DND-41 (cell line): Measurements from ENCODE around the gene KLHL1.

Experiments used
- ATAC-seq: fragments of 200-7000 bp; cut with Tn5 transposase; 3 replicates; pipeline ENCODE4 v1.9.1; 2021; ENCODE audit warnings: low read depth; ENCODE audit not compliant: insufficient read depth
- DNase-seq: peaks from one replicate; pipeline ENCODE4 v3.0.0-alpha.2; 2020
- H2AFZ ChIP-seq: 2 replicates; pipeline ENCODE4 v1.6.0; 2012; ENCODE audit warnings: low read depth, low read length
- H3K27ac ChIP-seq: 2 replicates; pipeline ENCODE4 v1.5.1; 2012; ENCODE audit warnings: low read length, inconsistent platforms
- H3K27me3 ChIP-seq: fragments of 200-600 bp; sonication (generic); 2 replicates; pipeline ENCODE4 v1.6.0; 2012; ENCODE audit warnings: low read length, mild to moderate bottlenecking, inconsistent platforms; ENCODE audit not compliant: insufficient read depth, poor library complexity
- H3K36me3 ChIP-seq: 2 replicates; pipeline ENCODE4 v1.5.1; 2012; ENCODE audit warnings: low read length, inconsistent platforms; ENCODE audit not compliant: insufficient read depth
- H3K4me1 ChIP-seq: 2 replicates; pipeline ENCODE4 v1.5.1; 2012; ENCODE audit warnings: mild to moderate bottlenecking, low read length; ENCODE audit not compliant: insufficient read depth
- H3K4me2 ChIP-seq: 2 replicates; pipeline ENCODE4 v1.6.0; 2012; ENCODE audit warnings: mild to moderate bottlenecking, moderate library complexity, low read length, inconsistent platforms; ENCODE audit not compliant: insufficient read depth
- H3K4me3 ChIP-seq, 2 experiments: fragments of 200-600 bp in 1 of 2; shearing (Covaris generic) in 1 of 2; 2 replicates each; pipeline ENCODE4 v1.5.1; 2012 to 2016; ENCODE audit warnings: inconsistent platforms in 2 of 2, low read length in 2 of 2, mild to moderate bottlenecking in 2 of 2, low read depth in 1 of 2, moderate library complexity in 1 of 2
- H3K79me2 ChIP-seq: 2 replicates; pipeline ENCODE4 v1.6.0; 2012; ENCODE audit warnings: low read length, inconsistent platforms; ENCODE audit not compliant: insufficient read depth
- H3K9ac ChIP-seq: 2 replicates; pipeline ENCODE4 v1.6.0; 2012; ENCODE audit warnings: low read depth, mild to moderate bottlenecking, inconsistent platforms, low read length, moderate library complexity
- H3K9me3 ChIP-seq: 2 replicates; pipeline ENCODE4 v1.5.1; 2012; ENCODE audit warnings: low read length, moderate library complexity, mild to moderate bottlenecking, inconsistent platforms; ENCODE audit not compliant: insufficient read depth, severe bottlenecking
- H4K20me1 ChIP-seq: 2 replicates; pipeline ENCODE4 v1.6.0; 2012; ENCODE audit warnings: low read length; ENCODE audit not compliant: insufficient read depth
- EZH2 ChIP-seq: IDR thresholded peaks from 3 replicates; pipeline ENCODE4 v1.6.1; 2012; ENCODE audit warnings: borderline replicate concordance, low read depth, mild to moderate bottlenecking, moderate library complexity, low read length, inconsistent platforms; ENCODE audit not compliant: severe bottlenecking
- TF ChIP-seq, protein P1 (sequence below): IDR thresholded peaks from 2 replicates; pipeline ENCODE4 v1.5.1; 2012; ENCODE audit warnings: borderline replicate concordance, low read length, moderate library complexity, mild to moderate bottlenecking; ENCODE audit not compliant: poor library complexity, severe bottlenecking; ENCODE audit errors: extremely low read depth

KLHL1 gene

DNA sequence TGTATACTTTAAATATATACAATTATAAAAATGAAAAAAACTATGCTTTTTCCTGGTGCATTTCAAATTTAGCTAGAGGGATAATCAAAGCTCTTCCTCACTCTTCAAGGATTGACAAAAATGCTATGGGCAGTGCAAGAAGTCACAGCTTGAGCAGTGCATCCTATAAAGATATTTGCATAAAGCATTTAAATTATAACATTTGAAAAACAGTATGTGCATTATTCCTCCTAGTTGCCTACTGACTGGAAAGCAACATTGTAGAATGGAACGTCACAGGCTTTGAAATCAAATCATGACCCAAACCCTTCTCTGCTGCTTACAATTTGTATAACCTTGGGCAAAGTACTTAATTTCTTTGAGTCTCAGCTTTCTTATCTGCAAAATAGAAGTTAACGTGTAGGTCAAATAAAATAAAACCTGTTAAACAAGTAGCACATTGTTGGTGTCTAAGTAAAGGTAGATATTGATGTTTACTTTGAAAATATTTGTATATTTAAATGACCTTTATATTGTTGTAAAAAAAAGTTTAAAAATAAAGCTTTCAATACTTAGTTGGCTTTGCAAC lies 9.2 kb upstream of the KLHL1 start:
- no peak for TF ChIP-seq EZH2
- TF ChIP-seq, protein P1, sequence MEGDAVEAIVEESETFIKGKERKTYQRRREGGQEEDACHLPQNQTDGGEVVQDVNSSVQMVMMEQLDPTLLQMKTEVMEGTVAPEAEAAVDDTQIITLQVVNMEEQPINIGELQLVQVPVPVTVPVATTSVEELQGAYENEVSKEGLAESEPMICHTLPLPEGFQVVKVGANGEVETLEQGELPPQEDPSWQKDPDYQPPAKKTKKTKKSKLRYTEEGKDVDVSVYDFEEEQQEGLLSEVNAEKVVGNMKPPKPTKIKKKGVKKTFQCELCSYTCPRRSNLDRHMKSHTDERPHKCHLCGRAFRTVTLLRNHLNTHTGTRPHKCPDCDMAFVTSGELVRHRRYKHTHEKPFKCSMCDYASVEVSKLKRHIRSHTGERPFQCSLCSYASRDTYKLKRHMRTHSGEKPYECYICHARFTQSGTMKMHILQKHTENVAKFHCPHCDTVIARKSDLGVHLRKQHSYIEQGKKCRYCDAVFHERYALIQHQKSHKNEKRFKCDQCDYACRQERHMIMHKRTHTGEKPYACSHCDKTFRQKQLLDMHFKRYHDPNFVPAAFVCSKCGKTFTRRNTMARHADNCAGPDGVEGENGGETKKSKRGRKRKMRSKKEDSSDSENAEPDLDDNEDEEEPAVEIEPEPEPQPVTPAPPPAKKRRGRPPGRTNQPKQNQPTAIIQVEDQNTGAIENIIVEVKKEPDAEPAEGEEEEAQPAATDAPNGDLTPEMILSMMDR: no peak
- no peak for ATAC-seq
- Histone ChIP-seq H3K36me3 (no peaks in the 10 kb centered on the region), H3K4me2 (no peak overlapping the region), H3K27ac (no peak overlapping the region), H3K27me3 (no peaks in the 10 kb centered on the region), H3K9me3 (no peaks in the 10 kb centered on the region), H3K4me3 (no peak overlapping the region), H4K20me1 (no peaks in the 10 kb centered on the region), H3K79me2 (no peaks in the 10 kb centered on the region), H3K4me1 (no peaks in the 10 kb centered on the region), H3K9ac (no peak overlapping the region), H2AFZ (no peak overlapping the region)
- DNase-seq: no peak

DNA sequence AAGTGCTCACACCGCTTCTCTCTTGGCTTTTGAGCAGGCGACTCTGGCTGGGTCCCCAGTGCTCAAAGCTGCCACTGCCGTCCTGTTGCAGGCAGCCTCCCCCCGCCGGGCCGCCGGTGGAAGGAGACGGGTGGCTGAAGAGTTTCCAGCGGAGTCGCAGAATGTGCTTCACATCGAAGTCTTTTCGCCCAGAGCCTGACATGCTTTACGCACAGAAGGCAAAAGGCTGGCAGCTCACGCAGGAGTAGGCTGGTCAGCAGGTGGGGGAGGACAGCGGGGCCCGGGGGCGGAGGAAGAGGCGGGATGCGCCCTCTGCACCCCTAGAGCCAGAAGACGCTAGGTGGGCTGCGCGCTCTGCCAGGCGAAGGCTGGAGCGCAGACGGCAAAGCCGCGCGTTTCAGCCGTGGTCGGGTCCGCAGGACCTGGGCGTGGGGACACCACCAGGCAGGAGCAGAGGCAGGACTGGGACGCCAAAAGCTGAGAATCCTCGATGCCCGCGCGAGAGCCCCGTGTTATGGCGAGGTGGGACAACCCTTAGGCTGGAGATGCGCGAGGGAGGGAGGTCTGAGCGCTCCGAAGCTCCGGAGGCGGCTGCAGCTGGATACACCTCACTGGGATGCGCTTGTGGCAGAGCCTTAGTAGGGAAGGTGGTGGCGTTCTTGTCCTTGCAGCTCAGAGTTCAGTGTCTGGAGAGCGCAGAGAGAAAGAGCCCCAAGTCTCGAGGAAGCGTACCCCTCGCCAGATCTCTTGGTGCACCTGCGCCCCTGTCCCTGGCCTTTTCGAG lies 562 bp downstream of the KLHL1 start, which contains the start of gene ATXN8OS:
Gene ATXN8OS (plus strand): TSS at position 329 of the 784 bp plus-strand sequence.
- H3K36me3 ChIP-seq: no peaks in the 10 kb centered on the region
- DNase-seq (no peak), ATAC-seq (no peak)
- no peaks in the 10 kb centered on the region for H3K4me1 ChIP-seq
- no peaks in the 10 kb centered on the region for H3K9me3 ChIP-seq
- no peak within 1 kb of the TSS for H3K9ac ChIP-seq
- no peaks in the 10 kb centered on the region for H3K79me2 ChIP-seq
- no peaks in the 10 kb centered on the region for H3K27me3 ChIP-seq
- no peak within 1 kb of the TSS for H3K4me3 ChIP-seq
- no peak within 1 kb of the TSS for H3K27ac ChIP-seq
- H2AFZ ChIP-seq: no peak within 1 kb of the TSS
- H4K20me1 ChIP-seq: no peaks in the 10 kb centered on the region
- H3K4me2 ChIP-seq: no peak within 1 kb of the TSS
- TF ChIP-seq, protein P1: no peak
- TF ChIP-seq EZH2: no peak

DNA sequence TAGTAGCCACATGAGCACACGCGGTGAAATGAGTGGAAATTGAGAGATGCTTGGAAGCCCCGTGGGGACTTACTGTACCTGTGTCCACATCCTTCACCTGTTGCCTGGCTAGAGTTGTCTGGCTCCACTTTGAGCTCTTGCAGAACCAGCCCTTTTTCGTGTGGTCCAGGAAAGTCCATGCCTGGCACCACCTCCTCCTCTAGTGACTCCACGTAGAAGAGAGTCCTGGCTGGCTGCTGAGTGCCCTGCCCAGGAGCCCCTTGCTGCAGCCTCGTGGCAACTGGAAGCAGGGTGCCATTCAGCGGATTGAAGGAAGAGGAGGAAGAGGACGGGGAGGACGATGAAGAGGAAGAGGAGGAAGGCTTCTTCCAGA lies 1.1 kb downstream of the KLHL1 start:
- Histone ChIP-seq H3K4me1 (no peaks in the 10 kb centered on the region), H4K20me1 (no peaks in the 10 kb centered on the region), H3K4me2 (no peak overlapping the region), H3K79me2 (no peaks in the 10 kb centered on the region), H3K4me3 (no peak overlapping the region), H3K27me3 (no peaks in the 10 kb centered on the region), H2AFZ (no peak overlapping the region), H3K9me3 (no peaks in the 10 kb centered on the region), H3K36me3 (no peaks in the 10 kb centered on the region), H3K27ac (no peak overlapping the region), H3K9ac (no peak overlapping the region)
- no peak for DNase-seq
- ATAC-seq: no peak
- no peak for TF ChIP-seq EZH2
- TF ChIP-seq, protein P1: no peak
